T47D (cell line): ENCODE results near the gene DTYMK.
A peak's percentile ranks its signal among the peaks of the same experiment; 100 is the strongest.
"Not testable (repeated sequence)": the region's sequence is repeated elsewhere in the genome, so short reads cannot be mapped to it uniquely, and the experiment has no call there.

Experiments used
- DNase-seq, 2 experiments: peaks; one replicate each; pipeline versions ENCODE4 v3.0.0 to v3.0.0-alpha.2; 2011 to 2012; ENCODE audit warnings: low read depth in 1 of 2, low spot score in 1 of 2
- JUND ChIP-seq: IDR thresholded peaks from 2 replicates; pipeline ENCODE4 v1.6.1; 2012; ENCODE audit warnings: low read depth
- in situ Hi-C: cut with HindIII; loops from 2 replicates; pipeline ENCODE4 v1.10.0; 2016; ENCODE audit warnings: low sequenced_read_pairs, low pct_unique_long_range_greater_than_20kb

DTYMK gene

GRCh38 chr2:241686650-241687425 is at the start of gene DTYMK:
DTYMK (minus strand) TSS chr2:241686815; CDS start chr2:241686783, 32 bp downstream.
- TF ChIP-seq JUND = no peak

GRCh38 chr2:241736111-241736510 is 49.5 kb upstream of the DTYMK start:
- no peak for TF ChIP-seq JUND
- DNase-seq = no peak
- in situ Hi-C loops = no loop called here

More at GRCh38 chr2:241686650-241687425, at the start of gene DTYMK:
- in situ Hi-C loops = no loop called here
- peak; percentile 95 to 97 for DNase-seq

GRCh38 chr2:241734467-241735208 is 48.0 kb upstream of the DTYMK start, which contains the start of gene D2HGDH:
D2HGDH (plus strand) TSS chr2:241734630; CDS start chr2:241735225, 595 bp downstream.
- DNase-seq = peak; percentile 64 to 82
- in situ Hi-C loops = no loop called here
- no peak for TF ChIP-seq JUND

DNA sequence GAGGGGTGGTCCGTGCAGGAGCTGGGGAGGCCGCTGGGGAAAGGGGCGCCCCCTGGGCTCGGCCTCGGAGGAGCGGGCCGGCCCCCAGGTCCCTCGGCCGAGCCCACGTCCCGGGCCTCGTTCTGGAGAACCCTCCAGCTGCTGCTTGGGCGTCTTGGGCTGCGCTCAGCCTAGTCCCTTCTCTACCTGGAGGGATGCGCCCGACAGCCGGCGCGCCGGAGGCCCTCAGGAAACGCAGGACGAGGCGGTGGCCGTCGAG is 47.5 kb upstream of the DTYMK start:
- in situ Hi-C loops = no loop called here
- no peak for DNase-seq
- no peak for TF ChIP-seq JUND

DNA sequence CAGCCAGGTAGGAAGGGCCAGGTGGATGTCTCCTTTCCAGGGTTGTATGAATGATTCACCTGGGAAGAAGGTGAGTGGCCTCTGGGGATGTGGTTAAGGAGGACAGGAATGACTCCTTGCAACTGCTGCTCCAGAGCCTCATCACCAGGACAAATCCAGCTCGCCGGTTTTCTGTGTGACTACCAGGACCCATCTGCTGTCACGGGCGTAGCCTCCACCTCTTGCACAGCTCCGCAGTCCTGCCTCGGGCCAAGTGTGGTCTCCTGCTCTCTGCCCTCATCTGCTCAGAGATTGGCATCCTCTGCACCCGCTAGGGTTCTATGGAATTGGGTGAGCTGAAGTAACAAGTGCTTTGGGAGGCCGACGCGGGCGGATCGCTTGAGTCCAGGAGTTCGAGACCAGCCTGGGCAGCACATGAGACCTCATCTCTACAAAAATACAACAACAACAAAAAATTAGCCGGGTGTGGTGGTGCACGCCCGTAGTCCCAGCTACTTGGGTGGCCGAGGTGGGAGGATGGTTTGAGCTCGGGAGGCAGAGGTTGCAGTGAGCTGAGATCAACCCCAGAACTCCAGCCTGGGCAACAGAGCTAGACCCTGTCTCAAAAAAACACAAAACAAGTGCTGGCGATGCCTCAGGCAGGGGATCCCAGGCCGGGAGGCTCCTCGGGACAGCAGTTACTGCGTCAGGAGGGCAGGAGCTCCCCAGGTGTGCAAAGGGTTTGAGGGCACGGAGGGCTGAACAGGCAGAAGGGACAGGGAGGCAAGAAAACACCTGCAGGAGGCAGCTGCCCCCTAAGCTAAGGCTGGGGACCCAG is 47.0 kb upstream of the DTYMK start:
- DNase-seq = peak in 1 of 2 experiments; percentile 16
- no peak for TF ChIP-seq JUND
- in situ Hi-C loops = no loop called here

DNA sequence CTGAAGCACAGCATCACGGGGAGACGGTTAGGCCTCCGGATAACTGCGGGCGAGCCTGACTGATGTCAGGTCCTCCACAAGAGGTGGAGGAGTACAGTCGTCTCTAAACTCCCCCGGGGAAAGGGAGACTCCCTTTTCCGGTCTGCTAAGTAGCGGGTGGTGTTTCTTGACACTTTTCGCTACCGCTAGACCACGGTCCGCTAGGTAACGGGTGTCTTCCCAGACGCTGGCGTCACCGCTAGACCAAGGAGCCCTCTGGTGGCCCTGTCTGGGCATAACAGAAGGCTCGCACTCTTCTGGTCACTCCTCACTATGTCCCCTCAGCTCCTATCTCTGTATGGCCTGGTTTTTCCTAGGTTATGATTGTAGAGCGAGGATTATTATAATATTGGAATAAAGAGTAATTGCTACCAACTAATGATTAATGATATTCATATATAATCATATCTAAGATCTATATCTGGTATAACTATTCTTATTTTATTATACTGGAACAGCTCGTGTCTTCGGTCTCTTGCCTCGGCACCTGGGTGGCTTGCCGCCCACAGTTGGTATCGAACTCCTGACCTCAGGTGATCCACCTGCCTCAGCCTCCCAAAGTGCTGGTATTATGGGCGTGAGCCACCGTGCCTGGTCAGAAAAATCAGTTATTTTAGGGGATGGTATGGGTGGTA is 46.0 kb upstream of the DTYMK start:
- in situ Hi-C loops = not testable (repeated sequence)
- DNase-seq = peak in 1 of 2 experiments; percentile 59

- in situ Hi-C loops = no loop called here
- no peak for DNase-seq
- no peak for TF ChIP-seq JUND
These were observed 44.2 kb upstream of the DTYMK start for GRCh38 chr2:241730671-241731293.

DNA sequence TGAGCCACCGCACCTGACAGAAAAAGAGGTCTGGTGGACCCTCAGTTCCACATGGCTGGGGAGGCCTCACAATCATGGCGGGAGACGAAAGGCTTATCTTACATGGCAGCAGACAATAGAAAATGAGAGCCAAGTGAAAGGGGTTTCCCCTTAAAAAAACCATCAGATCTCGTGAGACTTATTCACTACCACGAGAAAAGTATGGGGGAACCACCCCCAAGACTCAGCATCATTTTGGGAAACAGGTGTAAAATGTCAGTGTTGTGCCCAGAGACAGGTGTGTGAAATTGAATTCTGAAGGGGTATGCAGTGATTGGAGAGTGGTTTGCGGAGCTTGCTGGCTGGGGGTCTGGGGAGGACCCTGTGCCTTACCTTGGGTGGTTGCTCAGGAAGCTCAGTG is 43.3 kb upstream of the DTYMK start:
- TF ChIP-seq JUND = no peak

GRCh38 chr2:241728627-241729026 is 42.0 kb upstream of the DTYMK start:
- in situ Hi-C loops = no loop called here
- no peak for DNase-seq
- TF ChIP-seq JUND = no peak

More for the DNA sequence above, 43.3 kb upstream of the DTYMK start:
- in situ Hi-C loops = no loop called here
- no peak for DNase-seq

- DNase-seq = no peak
- in situ Hi-C loops = no loop called here
- TF ChIP-seq JUND = no peak
These were observed 41.4 kb upstream of the DTYMK start for GRCh38 chr2:241728000-241728399.

DNA sequence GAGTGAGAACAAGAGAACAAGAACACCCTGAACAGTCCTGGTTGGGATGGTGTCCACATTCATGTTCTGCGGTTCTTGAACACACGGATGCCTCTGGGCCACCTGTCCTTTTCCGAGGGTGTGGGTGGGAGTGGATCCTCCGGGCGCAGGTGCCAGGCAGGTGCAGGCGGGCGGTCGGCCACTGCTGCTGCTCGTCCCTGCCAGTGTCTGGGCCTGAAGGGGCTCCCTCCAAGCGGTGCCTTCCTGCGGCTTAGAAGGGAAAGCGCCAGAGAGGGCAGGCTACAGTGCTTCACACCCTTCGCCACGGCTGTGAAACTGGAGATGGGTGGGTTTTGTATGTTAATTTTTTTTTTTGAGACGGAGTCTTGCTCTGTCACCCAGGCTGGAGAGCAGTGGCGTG is 39.8 kb upstream of the DTYMK start:
- TF ChIP-seq JUND = no peak
- in situ Hi-C loops = no loop called here
- no peak for DNase-seq
